Measurements from ENCODE around the gene NTHL1.

The NTHL1 gene

DNA sequence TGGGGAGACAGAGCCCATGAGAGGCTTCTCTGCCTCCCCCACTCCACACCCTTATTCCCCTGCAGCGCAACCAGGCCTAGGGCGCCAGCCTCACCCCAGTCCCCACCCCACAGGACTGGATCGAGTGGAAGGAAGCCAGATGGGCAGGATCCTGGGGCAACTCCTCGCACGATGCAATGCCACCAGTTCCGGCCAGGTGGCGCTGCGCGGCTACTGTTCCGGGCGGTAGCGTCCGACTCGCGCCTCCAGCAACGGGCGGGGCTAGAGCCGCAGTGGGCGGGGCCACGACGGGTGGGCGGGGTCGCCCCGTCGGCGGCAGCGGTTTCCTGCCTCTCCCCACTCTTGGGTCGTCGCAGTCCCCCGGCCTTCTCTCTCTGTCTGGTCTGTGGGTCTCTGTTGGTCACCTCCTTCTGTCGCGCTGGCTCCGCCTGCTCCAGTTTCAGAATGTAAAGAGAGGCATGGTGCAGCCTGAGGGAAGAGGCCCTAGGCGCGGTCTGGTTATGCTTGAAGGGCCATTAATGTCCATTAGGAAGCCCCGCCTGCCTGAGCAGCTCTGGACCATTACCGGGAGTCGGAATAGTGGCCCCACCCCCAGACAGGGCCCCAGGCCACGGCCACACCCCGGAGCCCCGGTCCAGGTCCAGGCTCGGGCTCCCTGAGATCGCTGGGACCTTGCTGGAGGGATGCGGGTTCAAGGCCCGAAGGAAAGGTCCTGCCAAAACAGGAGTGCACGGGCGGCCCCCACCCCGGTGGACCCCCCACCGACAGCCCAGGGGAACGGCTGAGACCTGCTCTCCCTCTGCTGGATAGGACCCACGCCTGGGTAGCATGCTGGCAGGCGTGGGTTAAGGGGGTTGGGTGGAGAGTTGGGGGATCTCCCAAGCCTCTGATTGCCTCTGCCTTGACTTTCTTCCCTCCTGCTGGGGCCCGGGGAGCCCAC lies 24.3 kb downstream of the NTHL1 start:
- Histone ChIP-seq H3K4me3 (ENCODE audit: low read depth, low read length) (peak overlapping the region; percentile 13), H3K36me3 (ENCODE audit: control insufficient read depth in 2 of 2, insufficient read depth in 1 of 2, low read length in 2 of 2) (no peaks in the 10 kb centered on the region), H3K9me3 (ENCODE audit: control insufficient read depth, insufficient read depth, low read depth, low read length) (no peaks in the 10 kb centered on the region), H3K27ac (ENCODE audit: extremely low read depth, low read depth, low read length) (no peak overlapping the region), H3K4me1 (ENCODE audit: control insufficient read depth, insufficient read depth, low read length) (peaks cover 3% of the 10 kb centered on the region; the same call in 1 of the 2 replicates)
- POLR2A ChIA-PET: interaction anchor here (0.6 to 3.2 kb wide), 8 partner anchors 10 to 245 kb away, joined by 4 to 18 read pairs (median 6); partner anchors contain the start of genes PGP and TRAF7
- CTCF ChIA-PET: interaction anchor here (0.6 to 3.9 kb wide), 15 partner anchors 10 to 186 kb away, joined by 3 to 35 read pairs (median 5); partner anchors contain the start of genes NTHL1, TRAF7 and TSC2
- TF ChIP-seq ZNF768 (tag by site-specific recombination; IDR thresholded peaks at IDR 0.05): no peak
- peak; percentile 94 for TF ChIP-seq ZNF2 (tag by site-specific recombination; IDR thresholded peaks at IDR 0.05)
- TF ChIP-seq, protein P1, sequence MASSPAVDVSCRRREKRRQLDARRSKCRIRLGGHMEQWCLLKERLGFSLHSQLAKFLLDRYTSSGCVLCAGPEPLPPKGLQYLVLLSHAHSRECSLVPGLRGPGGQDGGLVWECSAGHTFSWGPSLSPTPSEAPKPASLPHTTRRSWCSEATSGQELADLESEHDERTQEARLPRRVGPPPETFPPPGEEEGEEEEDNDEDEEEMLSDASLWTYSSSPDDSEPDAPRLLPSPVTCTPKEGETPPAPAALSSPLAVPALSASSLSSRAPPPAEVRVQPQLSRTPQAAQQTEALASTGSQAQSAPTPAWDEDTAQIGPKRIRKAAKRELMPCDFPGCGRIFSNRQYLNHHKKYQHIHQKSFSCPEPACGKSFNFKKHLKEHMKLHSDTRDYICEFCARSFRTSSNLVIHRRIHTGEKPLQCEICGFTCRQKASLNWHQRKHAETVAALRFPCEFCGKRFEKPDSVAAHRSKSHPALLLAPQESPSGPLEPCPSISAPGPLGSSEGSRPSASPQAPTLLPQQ (tag by site-specific recombination; IDR thresholded peaks at IDR 0.05): peak; percentile 50
- peak; percentile 65; the same call in 1 of the 2 replicates for TF ChIP-seq ZNF391 (tag by site-specific recombination; IDR thresholded peaks at IDR 0.05; ENCODE audit: borderline replicate concordance, low read depth)
- peak; percentile 63; the same call in 1 of the 2 replicates for TF ChIP-seq ZNF140 (tag by site-specific recombination; IDR thresholded peaks at IDR 0.05)
- TF ChIP-seq PBX3 (CRISPR knock-in tag; IDR thresholded peaks at IDR 0.05): peak; percentile 83
- TF ChIP-seq, protein P2, sequence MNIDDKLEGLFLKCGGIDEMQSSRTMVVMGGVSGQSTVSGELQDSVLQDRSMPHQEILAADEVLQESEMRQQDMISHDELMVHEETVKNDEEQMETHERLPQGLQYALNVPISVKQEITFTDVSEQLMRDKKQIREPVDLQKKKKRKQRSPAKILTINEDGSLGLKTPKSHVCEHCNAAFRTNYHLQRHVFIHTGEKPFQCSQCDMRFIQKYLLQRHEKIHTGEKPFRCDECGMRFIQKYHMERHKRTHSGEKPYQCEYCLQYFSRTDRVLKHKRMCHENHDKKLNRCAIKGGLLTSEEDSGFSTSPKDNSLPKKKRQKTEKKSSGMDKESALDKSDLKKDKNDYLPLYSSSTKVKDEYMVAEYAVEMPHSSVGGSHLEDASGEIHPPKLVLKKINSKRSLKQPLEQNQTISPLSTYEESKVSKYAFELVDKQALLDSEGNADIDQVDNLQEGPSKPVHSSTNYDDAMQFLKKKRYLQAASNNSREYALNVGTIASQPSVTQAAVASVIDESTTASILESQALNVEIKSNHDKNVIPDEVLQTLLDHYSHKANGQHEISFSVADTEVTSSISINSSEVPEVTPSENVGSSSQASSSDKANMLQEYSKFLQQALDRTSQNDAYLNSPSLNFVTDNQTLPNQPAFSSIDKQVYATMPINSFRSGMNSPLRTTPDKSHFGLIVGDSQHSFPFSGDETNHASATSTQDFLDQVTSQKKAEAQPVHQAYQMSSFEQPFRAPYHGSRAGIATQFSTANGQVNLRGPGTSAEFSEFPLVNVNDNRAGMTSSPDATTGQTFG (tag by site-specific recombination; IDR thresholded peaks at IDR 0.05; ENCODE audit: borderline replicate concordance): no peak
- peak; percentile 64; the same call in 1 of the 2 replicates for TF ChIP-seq HIC1 (tag by site-specific recombination; IDR thresholded peaks at IDR 0.05)
- TF ChIP-seq KLF7 (tag by site-specific recombination; IDR thresholded peaks at IDR 0.05; ENCODE audit: borderline replicate concordance): 0 out of 2 replicates have a peak, but pooled peaks have one; percentile 14
- TF ChIP-seq ZNF184 (tag by site-specific recombination; IDR thresholded peaks at IDR 0.05): no peak
- TF ChIP-seq ZFP41 (tag by site-specific recombination; IDR thresholded peaks at IDR 0.05; ENCODE audit: borderline replicate concordance): no peak
- no peak for TF ChIP-seq ZNF416 (tag by site-specific recombination; IDR thresholded peaks at IDR 0.05)
- TF ChIP-seq, protein P3, sequence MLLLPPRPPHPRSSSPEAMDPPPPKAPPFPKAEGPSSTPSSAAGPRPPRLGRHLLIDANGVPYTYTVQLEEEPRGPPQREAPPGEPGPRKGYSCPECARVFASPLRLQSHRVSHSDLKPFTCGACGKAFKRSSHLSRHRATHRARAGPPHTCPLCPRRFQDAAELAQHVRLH (tag by site-specific recombination; IDR thresholded peaks at IDR 0.05): no peak
- TF ChIP-seq ZFP37 (tag by site-specific recombination; IDR thresholded peaks at IDR 0.05): 0 out of 2 replicates have a peak, but pooled peaks have one; percentile 18
- TF ChIP-seq CTCF (tag by site-specific recombination; IDR thresholded peaks at IDR 0.05): peak; percentile 98
- TF ChIP-seq OVOL3 (tag by site-specific recombination; IDR thresholded peaks at IDR 0.05): no peak
- TF ChIP-seq SCRT2 (tag by site-specific recombination; IDR thresholded peaks at IDR 0.05): no peak
- no peak for TF ChIP-seq ZNF549 (tag by site-specific recombination; IDR thresholded peaks at IDR 0.05)
- peak; percentile 57 for TF ChIP-seq GLIS1 (tag by site-specific recombination; IDR thresholded peaks at IDR 0.05)
- peak; percentile 59; the same call in 1 of the 2 replicates for TF ChIP-seq ZEB2 (tag by site-specific recombination; IDR thresholded peaks at IDR 0.05)
- TF ChIP-seq, protein P4, sequence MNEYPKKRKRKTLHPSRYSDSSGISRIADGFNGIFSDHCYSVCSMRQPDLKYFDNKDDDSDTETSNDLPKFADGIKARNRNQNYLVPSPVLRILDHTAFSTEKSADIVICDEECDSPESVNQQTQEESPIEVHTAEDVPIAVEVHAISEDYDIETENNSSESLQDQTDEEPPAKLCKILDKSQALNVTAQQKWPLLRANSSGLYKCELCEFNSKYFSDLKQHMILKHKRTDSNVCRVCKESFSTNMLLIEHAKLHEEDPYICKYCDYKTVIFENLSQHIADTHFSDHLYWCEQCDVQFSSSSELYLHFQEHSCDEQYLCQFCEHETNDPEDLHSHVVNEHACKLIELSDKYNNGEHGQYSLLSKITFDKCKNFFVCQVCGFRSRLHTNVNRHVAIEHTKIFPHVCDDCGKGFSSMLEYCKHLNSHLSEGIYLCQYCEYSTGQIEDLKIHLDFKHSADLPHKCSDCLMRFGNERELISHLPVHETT (tag by site-specific recombination; IDR thresholded peaks at IDR 0.05): no peak
- no peak for TF ChIP-seq YY2 (tag by site-specific recombination; IDR thresholded peaks at IDR 0.05)
- no peak for TF ChIP-seq ZNF830 (tag by site-specific recombination; IDR thresholded peaks at IDR 0.05; ENCODE audit: low read depth)
- TF ChIP-seq ZBTB48 (tag by site-specific recombination; IDR thresholded peaks at IDR 0.05): no peak
- no peak for TF ChIP-seq ZNF174 (tag by site-specific recombination; IDR thresholded peaks at IDR 0.05)
